ENCODE data around the gene PGM1.
"Not testable (repeated sequence)": the region's sequence is repeated elsewhere in the genome, so short reads cannot be mapped to it uniquely, and the experiment has no call there.

The PGM1 gene

GRCh38 chr1:63593303-63593885 is at the start of gene PGM1:
PGM1 (plus strand) TSS chr1:63593411; CDS start chr1:63593489, 78 bp downstream.
- DNase-seq: peak; percentile 25 to 71

DNA sequence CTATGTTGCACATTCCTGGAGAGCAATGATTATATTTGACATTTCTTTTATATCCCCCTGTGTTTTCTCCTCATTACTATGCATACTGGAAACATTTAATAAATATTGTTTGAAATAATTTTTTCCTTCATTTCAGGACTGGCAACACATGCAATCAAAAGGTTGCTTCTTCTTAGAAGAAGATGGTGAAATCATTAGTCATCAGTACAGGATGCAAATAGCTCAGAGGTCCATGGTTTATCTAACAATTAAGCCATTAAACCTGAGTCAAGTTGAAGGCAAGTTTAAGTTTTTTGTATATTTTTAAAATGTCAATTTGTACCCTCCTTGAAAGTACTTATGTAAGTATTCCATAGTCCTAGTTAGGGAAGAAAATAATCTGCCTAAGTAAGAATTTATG is 47.4 kb upstream of the PGM1 start:
- DNase-seq: no peak

- DNase-seq: no peak
Observed at GRCh38 chr1:63547621-63548294, 45.5 kb upstream of the PGM1 start.

- DNase-seq: no peak
Observed at GRCh38 chr1:63548303-63548702, 44.9 kb upstream of the PGM1 start.

- DNase-seq: no peak
Observed at GRCh38 chr1:63548877-63549276, 44.3 kb upstream of the PGM1 start.

GRCh38 chr1:63555480-63555879 is 37.7 kb upstream of the PGM1 start:
- DNase-seq: no peak

DNA sequence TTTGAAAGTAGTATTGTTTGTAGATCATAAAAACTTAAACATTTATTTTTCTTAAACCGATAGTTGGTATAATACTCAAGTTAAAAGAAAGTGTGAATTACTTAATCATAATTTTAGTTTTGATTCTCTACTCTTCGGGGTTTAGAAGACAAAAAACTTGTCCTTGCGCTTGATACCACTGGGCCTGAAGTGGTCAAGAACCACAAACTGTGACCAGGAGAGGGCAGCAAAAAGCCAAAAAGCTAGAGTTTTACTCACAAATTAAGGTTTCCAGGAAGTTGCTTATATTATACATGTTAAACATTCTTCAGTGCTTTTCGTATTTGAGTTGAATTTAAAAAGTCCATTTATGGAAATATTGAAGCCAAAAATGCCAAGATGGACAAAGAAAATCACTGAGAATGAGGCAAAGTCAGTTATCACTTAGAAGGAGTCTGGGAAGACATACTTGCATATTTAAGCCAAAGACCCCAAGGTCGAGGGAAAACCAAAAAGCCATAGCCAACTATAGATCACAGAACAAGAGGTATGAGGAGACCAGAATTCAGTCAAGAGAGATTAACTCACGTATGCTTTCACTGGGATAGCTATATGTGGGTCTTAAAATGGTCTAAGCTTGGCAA is 35.7 kb upstream of the PGM1 start:
- DNase-seq: peak in 1 of 2 experiments; percentile 28

GRCh38 chr1:63559357-63559756 is 33.9 kb upstream of the PGM1 start:
- no peak for DNase-seq

DNA sequence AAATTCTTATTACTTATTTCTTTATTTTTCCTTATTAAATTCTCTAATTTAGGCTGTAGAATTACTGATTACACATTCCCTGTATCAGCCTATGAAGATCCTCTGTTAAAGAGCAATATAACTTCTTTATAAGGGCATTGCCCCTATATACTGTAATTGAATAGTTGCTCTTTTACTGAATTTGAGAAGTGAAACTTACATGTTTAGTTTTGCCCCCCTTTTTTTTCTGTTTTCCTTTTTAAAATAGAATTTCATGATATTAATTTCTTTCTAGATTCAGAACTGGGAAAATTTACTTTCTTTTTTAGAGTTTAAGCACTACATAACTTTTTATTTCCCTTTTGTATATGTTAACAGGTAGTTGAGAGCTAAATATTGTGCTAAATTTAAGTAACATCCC is 29.5 kb upstream of the PGM1 start:
- no peak for DNase-seq

DNA sequence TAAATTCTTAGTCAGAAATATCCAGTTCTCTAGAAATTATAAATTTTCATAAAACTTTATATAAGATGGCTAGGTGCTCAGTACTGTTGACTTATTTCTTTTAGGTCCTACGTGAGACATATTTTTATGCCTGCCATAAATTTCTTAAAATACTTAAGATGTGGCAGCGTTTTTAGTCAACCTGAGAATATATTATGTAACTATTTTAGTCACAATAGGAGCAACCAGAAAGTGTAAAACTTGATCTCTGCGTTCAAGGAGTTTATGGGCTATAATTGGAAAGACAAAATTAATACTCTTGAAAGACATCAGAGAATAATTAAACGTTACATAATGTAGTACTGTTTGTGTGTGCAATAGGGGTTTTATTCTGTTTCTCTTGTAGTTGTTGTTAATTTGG is 24.1 kb upstream of the PGM1 start:
- DNase-seq: no peak

GRCh38 chr1:63569640-63570316 is 23.4 kb upstream of the PGM1 start:
- no peak for DNase-seq

GRCh38 chr1:63572686-63573085 is 20.5 kb upstream of the PGM1 start:
- not testable (repeated sequence) for DNase-seq

- not testable (repeated sequence) for DNase-seq
Observed at GRCh38 chr1:63574203-63574796, 18.9 kb upstream of the PGM1 start.

DNA sequence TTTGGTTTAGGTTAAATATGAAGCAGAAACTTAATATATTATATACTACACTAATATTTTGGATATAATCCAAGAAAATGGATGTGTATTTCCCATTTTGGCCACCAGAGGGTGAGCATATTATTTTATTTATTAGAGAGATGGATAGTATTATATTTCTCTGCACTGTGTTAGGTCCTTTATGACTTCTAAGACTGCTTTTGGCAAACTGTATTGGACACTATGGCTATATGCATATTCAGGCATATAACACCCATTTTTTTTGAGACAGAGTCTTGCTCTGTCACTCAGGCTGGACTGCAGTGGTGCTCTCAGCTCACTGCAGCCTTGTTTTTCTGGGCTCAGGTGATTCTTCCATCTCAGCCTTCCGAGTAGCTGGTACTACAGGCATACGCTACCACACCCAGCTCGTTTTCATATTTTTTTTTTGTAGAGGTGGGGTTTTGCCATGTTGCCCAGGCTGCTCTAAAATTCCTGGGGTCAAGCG is 17.8 kb upstream of the PGM1 start:
- peak in 1 of 2 experiments; percentile 23 for DNase-seq

- not testable (repeated sequence) for DNase-seq
Observed at GRCh38 chr1:63586326-63586725, 6.9 kb upstream of the PGM1 start.

GRCh38 chr1:63590166-63590560 is 3.0 kb upstream of the PGM1 start:
- DNase-seq: no peak

DNA sequence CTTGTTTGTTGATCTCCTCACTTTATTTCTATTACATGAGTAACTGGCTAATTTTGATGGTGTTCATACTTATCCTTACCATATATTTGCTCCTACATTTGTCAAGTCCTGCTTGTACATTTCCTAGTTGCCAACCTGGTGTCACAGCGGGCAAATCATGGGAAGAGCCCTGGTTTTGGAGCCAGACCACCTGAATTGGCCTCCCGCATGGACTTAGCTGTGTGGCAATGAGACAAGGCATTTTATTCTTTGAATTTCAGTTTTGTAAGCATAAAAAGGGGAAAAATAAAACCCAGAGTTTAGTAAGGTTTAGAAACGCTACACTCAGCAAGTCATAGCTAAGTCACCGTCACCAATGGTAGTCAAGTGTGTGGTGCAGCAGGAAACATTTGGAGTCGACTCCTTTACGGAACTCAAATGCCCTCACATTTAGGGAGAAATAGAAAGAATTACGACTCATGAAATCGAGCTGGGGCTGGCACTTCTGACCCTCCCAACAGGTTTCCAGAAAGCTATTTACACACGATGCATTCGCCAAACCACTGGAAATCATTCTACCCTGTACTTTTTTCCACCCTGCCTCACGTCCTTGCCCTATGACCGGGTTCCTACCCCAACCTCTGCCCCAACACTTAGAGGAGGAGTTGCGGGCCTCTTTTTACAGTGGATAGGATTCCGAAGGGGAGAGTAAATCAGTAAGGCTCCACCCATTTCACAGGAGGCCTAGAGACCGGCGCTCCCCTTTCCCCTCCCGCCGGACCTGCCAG is 492 bp upstream of the PGM1 start:
- DNase-seq: no peak

DNA sequence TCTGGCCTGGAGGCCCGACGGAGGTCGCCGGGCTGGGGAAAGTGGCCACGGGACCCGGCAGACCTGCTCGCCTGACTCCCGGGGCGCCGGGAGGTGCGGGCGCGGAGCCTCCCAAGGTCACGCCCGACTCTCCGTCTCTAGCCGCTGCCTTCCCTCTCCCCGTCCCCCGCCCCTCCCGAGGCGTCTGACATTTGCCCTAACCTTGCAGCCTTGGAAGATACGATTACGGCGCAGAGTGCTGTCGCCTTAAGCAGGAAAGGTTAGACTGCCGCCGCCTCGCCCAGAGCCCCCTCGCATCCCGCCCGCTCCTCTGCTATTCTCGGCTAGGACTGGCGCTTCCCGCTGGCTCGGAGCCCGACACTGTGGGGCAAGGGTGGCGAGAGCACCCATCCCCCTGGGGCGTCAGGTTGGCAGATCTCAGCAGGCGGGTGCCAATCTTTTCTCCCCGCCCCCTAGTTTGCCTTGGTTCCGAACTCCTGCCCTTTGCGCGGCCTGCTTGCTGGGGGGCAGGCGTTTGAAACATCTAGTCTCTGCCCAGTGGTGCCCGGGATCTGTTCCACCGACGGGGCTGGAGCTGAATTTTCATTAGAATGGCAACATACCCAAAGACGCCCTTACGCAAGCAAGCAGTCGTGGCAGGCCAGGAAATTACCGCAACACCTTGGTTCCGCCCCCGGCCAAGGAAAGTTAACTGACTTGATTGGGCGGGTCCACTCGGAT is 835 bp downstream of the PGM1 start:
- peak in 1 of 2 experiments; percentile 41 for DNase-seq

DNA sequence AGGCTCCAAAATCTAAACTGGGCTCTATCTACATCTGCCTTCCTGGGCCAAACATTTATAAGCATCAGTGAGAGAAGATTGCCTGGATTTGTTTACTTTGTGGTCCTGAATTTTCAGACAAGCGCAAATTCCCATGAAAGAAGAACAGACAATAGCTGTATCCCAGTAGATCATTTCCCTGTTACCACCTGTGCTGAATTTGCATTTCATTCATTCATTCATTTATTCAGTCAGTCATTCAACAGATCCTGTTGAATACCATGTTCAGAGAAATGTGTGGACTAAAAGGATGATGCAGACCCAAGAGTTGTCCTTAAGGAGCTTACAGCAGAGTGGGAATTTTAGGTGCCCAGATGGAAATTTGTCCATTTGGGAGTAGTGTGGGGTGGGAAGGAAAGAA is 2.2 kb downstream of the PGM1 start:
- DNase-seq: no peak

DNA sequence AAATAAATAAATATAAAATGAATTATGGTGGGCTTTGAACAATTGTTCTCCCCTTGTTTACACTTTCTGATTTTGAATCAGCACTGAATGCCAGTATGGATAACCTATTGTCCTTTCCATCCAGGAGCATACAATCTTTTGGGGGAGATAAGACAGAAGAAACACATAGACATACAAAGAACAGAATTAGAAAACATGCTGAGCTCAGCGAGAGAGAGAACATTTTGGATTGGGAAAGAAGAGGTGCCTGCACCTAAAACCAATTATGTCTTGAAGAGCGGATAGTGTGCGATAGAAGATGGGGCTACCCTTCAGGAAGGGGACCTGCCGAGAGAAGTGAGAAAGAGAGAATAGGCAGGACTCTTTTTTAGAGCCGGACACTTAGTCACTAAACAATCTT is 6.6 kb downstream of the PGM1 start:
- DNase-seq: no peak

DNA sequence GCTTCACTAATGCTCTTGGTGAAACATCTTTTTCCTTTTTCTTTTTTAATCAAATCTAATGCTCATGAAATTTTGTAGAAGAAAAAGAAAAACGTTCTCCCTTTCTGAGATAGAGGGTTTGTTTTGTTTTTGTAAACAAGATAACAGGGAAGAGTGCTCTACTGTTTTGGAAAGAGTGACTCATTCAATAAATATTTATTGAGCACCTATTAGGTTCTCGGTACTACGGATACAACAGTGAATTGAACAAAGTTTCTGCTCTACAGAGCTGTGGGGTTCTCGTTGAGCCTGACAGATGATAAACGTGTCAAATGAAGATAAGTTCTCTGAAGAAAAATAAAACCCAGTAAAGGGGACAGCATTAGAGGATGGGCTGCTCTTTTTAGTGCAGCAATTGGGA is 7.0 kb downstream of the PGM1 start:
- DNase-seq: no peak

- DNase-seq: no peak
Observed at GRCh38 chr1:63601061-63601460, 7.8 kb downstream of the PGM1 start.

Measured in NCI-H524 (cell line).